GM13977 (cell line): ENCODE results near the gene ODAM.
"Not testable (repeated sequence)": the region's sequence is repeated elsewhere in the genome, so short reads cannot be mapped to it uniquely, and the experiment has no call there.

ENCODE experiments used
- DNase-seq: peaks from one replicate; pipeline ENCODE4 v3.0.0; 2012; ENCODE audit warnings: low spot score
- CTCF ChIP-seq: IDR thresholded peaks from 2 replicates; pipeline ENCODE4 v1.5.1; 2012; ENCODE audit warnings: mild to moderate bottlenecking, control low read depth; ENCODE audit not compliant: insufficient read depth; ENCODE audit errors: extremely low read depth, missing control alignments
- in situ Hi-C: fragments of 300-500 bp; cut with MboI; formaldehyde crosslinking; loops from one replicate; pipeline ENCODE4 v1.12.0; 2022; ENCODE audit warnings: low sequenced_read_pairs, low pct_unique_long_range_greater_than_20kb, mixed read lengths, inconsistent platforms; ENCODE audit not compliant: unreplicated experiment

The ODAM gene

GRCh38 chr4:70203601-70204000, 8.1 kb downstream of the ODAM start:
- DNase-seq = no peak
- in situ Hi-C loops = no loop called here
- no peak for TF ChIP-seq CTCF

- in situ Hi-C loops, DNase-seq: not testable (repeated sequence)
Measured at GRCh38 chr4:70212752-70213151, 17.2 kb downstream of the ODAM start.

- in situ Hi-C loops, DNase-seq: not testable (repeated sequence)
Measured at GRCh38 chr4:70216109-70216508, 20.6 kb downstream of the ODAM start.

- in situ Hi-C loops = not testable (repeated sequence)
Measured at GRCh38 chr4:70216550-70216949, 21.0 kb downstream of the ODAM start.

GRCh38 chr4:70221389-70221788, 25.9 kb downstream of the ODAM start:
- in situ Hi-C loops, DNase-seq: not testable (repeated sequence)

More at GRCh38 chr4:70216550-70216949, 21.0 kb downstream of the ODAM start:
- not testable (repeated sequence) for DNase-seq

- in situ Hi-C loops, DNase-seq: not testable (repeated sequence)
Measured at GRCh38 chr4:70221818-70222217, 26.3 kb downstream of the ODAM start.

- DNase-seq = no peak
- in situ Hi-C loops = no loop called here
- TF ChIP-seq CTCF = no peak
Measured at GRCh38 chr4:70225824-70226223, 30.3 kb downstream of the ODAM start, which contains the start of gene FDCSP. FDCSP (plus strand) TSS chr4:70226124; CDS start chr4:70231195, 5,071 bp downstream.

- in situ Hi-C loops = no loop called here
- no peak for DNase-seq
- no peak for TF ChIP-seq CTCF
Measured at GRCh38 chr4:70236125-70236524, 40.6 kb downstream of the ODAM start.

- no peak for TF ChIP-seq CTCF
- in situ Hi-C loops = no loop called here
- DNase-seq = no peak
Measured at GRCh38 chr4:70239131-70239883, 43.8 kb downstream of the ODAM start.
